Stimulated activated naive B cell treated with anti-CD40 and anti-IgM and Interleukin-4, amounts not matched to agents 10 μg/mL and 1 μg/mL and 100 μg/mL, for 72 hours (primary cell): ENCODE measurements around the gene FBL.
A peak's percentile ranks its signal among the peaks of the same experiment; 100 is the strongest.

Experiments used
- ATAC-seq, 2 donors: fragments of 150-1000 bp; cut with Tn5 transposase; replicated peaks; 2 replicates each; pipeline ENCODE4 v1.10.0; 2021; ENCODE audit warnings: moderate library complexity in 1 of 2
- DNase-seq: peaks from one replicate; pipeline ENCODE4 v3.0.0; 2021
- H3K27ac Mint-ChIP-seq: one replicate; pipeline ENCODE4 v1.8.0; 2022; ENCODE audit warnings: mild to moderate bottlenecking, mixed read lengths
- H3K27me3 Mint-ChIP-seq, 2 donors: one replicate each; pipeline ENCODE4 v1.8.0; 2022; ENCODE audit warnings: mixed read lengths in 2 of 2
- H3K36me3 Mint-ChIP-seq, 2 donors: one replicate each; pipeline ENCODE4 v1.8.0; 2022; ENCODE audit warnings: mixed read lengths in 2 of 2, mild to moderate bottlenecking in 1 of 2
- H3K4me1 Mint-ChIP-seq, 2 donors: one replicate each; pipeline ENCODE4 v1.8.0; 2022; ENCODE audit warnings: mixed read lengths in 2 of 2, mild to moderate bottlenecking in 1 of 2
- H3K4me3 Mint-ChIP-seq, 2 donors: one replicate each; pipeline ENCODE4 v1.8.0; 2022; ENCODE audit warnings: mild to moderate bottlenecking in 2 of 2, mixed read lengths in 2 of 2, moderate library complexity in 1 of 2
- H3K9me3 Mint-ChIP-seq, 2 donors: one replicate each; pipeline ENCODE4 v1.8.0; 2022; ENCODE audit warnings: mixed read lengths in 2 of 2, mild to moderate bottlenecking in 1 of 2

Gene FBL

DNA sequence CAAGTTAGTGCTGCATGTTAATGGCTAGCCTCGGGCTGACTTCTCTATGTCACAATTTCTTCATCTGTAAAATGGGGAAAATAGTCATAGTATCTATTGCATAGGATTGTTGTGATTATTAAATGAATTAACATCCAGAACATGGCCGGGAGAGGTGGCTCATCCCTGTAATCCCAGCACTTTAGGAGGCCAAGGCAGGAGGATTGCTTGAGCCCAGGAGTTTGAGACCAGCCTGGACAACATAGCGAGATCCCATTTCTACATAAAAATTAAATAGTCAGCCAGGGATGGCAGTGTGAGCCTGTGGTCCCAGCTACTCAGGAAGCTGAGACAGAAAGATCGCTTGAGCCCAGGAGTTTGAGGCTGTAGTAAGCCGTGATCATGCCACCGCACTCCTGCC lies 21.8 kb upstream of the FBL start:
- no peak overlapping the region for H3K27ac Mint-ChIP-seq
- no peaks in the 10 kb centered on the region for H3K4me1 Mint-ChIP-seq
- H3K9me3 Mint-ChIP-seq = no peaks in the 10 kb centered on the region
- peaks cover 6 to 14% of the 10 kb centered on the region in 2 donors for H3K36me3 Mint-ChIP-seq
- no peaks in the 10 kb centered on the region for H3K27me3 Mint-ChIP-seq
- DNase-seq (no peak), ATAC-seq (no peak)
- H3K4me3 Mint-ChIP-seq = no peak overlapping the region

DNA sequence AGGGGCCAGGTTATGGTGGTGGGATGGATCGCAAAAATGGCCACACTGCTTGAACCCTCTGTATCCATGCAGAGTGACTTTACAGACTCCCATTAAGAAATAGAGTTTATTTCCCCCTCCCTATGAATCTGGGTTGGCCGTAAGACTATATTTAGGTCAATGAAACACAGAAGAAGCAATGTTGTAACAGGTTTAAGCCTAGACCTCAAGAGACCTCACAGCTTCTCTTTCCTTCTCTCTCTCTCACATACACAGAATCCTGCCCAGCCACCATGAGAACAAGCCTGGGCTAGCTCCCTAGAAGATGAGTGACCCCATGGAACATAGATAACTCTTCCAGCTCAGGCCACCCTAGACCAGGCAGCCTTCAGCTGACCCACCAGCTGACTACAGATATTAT lies 21.0 kb upstream of the FBL start:
- H3K4me1 Mint-ChIP-seq = no peaks in the 10 kb centered on the region
- no peaks in the 10 kb centered on the region for H3K27me3 Mint-ChIP-seq
- ATAC-seq (no peak), DNase-seq (no peak)
- H3K9me3 Mint-ChIP-seq = no peaks in the 10 kb centered on the region
- peaks cover 7 to 16% of the 10 kb centered on the region in 2 donors for H3K36me3 Mint-ChIP-seq
- H3K4me3 Mint-ChIP-seq = no peak overlapping the region
- no peak overlapping the region for H3K27ac Mint-ChIP-seq

DNA sequence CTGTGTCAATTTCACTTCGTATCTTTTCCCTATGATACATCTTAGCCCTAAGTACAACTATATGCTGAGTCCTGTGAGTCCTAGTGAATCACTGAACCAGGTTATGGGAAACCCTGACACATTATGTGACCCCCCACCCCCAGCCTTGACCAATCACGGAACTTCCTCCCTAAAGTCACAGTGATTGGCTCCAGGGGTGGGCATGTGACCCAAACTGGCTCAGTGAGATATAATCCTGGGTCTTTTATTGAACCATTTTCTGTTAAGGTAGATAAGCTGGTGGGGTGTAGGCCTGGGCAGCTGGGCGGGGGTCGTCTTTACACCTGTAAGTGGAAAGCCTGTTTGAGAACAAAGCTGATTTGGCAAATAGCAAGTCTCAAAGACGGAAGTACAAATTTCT lies 19.8 kb upstream of the FBL start:
- DNase-seq = no peak
- no peaks in the 10 kb centered on the region for H3K27me3 Mint-ChIP-seq
- peaks cover 7 to 8% of the 10 kb centered on the region in 2 donors for H3K36me3 Mint-ChIP-seq
- H3K4me1 Mint-ChIP-seq = no peaks in the 10 kb centered on the region
- no peak overlapping the region for H3K4me3 Mint-ChIP-seq
- no peak for ATAC-seq
- H3K9me3 Mint-ChIP-seq = no peaks in the 10 kb centered on the region
- no peak overlapping the region for H3K27ac Mint-ChIP-seq

- no peak for ATAC-seq
These were observed 19.0 kb upstream of the FBL start for GRCh38 chr19:39865186-39865585.

DNA sequence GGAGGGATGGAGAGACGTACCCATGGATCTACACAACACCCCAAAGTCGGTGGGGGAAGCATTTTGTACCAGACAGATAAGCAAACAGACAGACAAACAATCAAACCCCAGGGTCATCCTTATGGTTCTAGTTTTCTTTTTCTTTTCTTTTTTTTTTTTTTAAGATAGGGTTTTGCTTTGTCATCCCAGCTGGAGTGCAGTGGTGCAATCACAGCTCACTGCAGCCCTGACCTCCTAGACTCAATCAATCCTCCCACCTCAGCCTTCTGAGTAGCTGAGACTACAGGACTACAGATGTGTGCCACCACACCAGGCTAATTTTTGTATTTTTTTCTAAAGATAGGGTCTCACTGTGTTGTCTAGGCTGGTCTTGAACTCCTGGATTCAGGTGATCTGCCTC lies 17.9 kb upstream of the FBL start:
- Mint-ChIP-seq H3K36me3 (peaks cover 7 to 8% of the 10 kb centered on the region in 2 donors), H3K4me1 (no peaks in the 10 kb centered on the region)
- no peak for DNase-seq

More at GRCh38 chr19:39865186-39865585, 19.0 kb upstream of the FBL start:
- Mint-ChIP-seq H3K27me3 (no peaks in the 10 kb centered on the region), H3K36me3 (peaks cover 7 to 8% of the 10 kb centered on the region in 2 donors), H3K4me1 (no peaks in the 10 kb centered on the region), H3K9me3 (no peaks in the 10 kb centered on the region), H3K4me3 (no peak overlapping the region), H3K27ac (no peak overlapping the region)
- DNase-seq = no peak

DNA sequence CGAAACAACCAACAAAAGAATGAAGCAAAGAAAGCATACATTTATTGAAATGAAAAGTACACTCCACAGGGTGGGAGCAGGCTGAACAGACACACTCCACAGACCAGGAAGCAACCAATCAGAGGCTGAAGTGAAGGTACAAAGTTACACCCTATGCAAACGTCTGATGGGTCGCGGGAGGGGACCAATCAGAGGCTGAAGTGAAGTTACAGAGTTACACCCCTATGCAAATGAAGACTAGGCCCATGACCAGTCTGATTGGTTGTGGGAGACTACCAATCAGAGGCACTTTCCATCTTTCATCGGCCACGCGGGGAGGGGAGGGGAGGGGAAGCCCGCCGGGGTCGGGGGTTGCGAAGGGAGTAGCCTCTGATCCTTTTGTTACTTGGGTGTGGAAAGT lies 12.4 kb upstream of the FBL start:
- no peak overlapping the region for H3K4me3 Mint-ChIP-seq

More for the DNA sequence above, 17.9 kb upstream of the FBL start:
- H3K4me3 Mint-ChIP-seq = no peak overlapping the region
- no peaks in the 10 kb centered on the region for H3K9me3 Mint-ChIP-seq
- H3K27me3 Mint-ChIP-seq = no peaks in the 10 kb centered on the region
- no peak for ATAC-seq
- no peak overlapping the region for H3K27ac Mint-ChIP-seq

GRCh38 chr19:39852882-39853281 lies 6.7 kb upstream of the FBL start:
- Mint-ChIP-seq H3K36me3 (no peaks in the 10 kb centered on the region), H3K27me3 (peaks cover 5 to 29% of the 10 kb centered on the region in 2 donors), H3K9me3 (no peaks in the 10 kb centered on the region), H3K4me1 (no peaks in the 10 kb centered on the region), H3K4me3 (no peak overlapping the region), H3K27ac (no peak overlapping the region)
- DNase-seq (no peak), ATAC-seq (no peak)

More for the DNA sequence above, 12.4 kb upstream of the FBL start:
- Mint-ChIP-seq H3K36me3 (peaks cover 4 to 7% of the 10 kb centered on the region in 2 donors), H3K27me3 (peaks cover 5 to 20% of the 10 kb centered on the region in 2 donors), H3K4me1 (no peaks in the 10 kb centered on the region), H3K27ac (no peak overlapping the region), H3K9me3 (peaks cover 0 to 2% of the 10 kb centered on the region in 2 donors)
- no peak for ATAC-seq
- DNase-seq = no peak

- Mint-ChIP-seq H3K27ac (no peak overlapping the region), H3K9me3 (no peaks in the 10 kb centered on the region)
These were observed 4.7 kb upstream of the FBL start for GRCh38 chr19:39850892-39851291.

GRCh38 chr19:39848392-39848791 lies 2.2 kb upstream of the FBL start:
- no peaks in the 10 kb centered on the region for H3K9me3 Mint-ChIP-seq
- peaks cover 0 to 14% of the 10 kb centered on the region in 2 donors for H3K27me3 Mint-ChIP-seq
- H3K36me3 Mint-ChIP-seq = peaks cover 11 to 14% of the 10 kb centered on the region in 2 donors
- H3K27ac Mint-ChIP-seq = no peak overlapping the region
- H3K4me1 Mint-ChIP-seq = peaks cover 25 to 26% of the 10 kb centered on the region in 2 donors
- DNase-seq (no peak), ATAC-seq (no peak)
- H3K4me3 Mint-ChIP-seq = no peak overlapping the region

More at GRCh38 chr19:39850892-39851291, 4.7 kb upstream of the FBL start:
- Mint-ChIP-seq H3K36me3 (peaks cover 0 to under 1% of the 10 kb centered on the region in 2 donors), H3K4me1 (peaks cover 7 to 9% of the 10 kb centered on the region in 2 donors), H3K4me3 (no peak overlapping the region), H3K27me3 (peaks cover 5 to 28% of the 10 kb centered on the region in 2 donors)
- no peak for ATAC-seq
- DNase-seq = no peak

GRCh38 chr19:39847525-39847924 lies 1.3 kb upstream of the FBL start:
- H3K9me3 Mint-ChIP-seq = no peaks in the 10 kb centered on the region
- peaks cover 0 to 8% of the 10 kb centered on the region in 2 donors for H3K27me3 Mint-ChIP-seq
- H3K36me3 Mint-ChIP-seq = peaks cover 11 to 21% of the 10 kb centered on the region in 2 donors
- peaks cover 32 to 35% of the 10 kb centered on the region in 2 donors for H3K4me1 Mint-ChIP-seq
- no peak for DNase-seq
- H3K27ac Mint-ChIP-seq = no peak overlapping the region
- no peak overlapping the region for H3K4me3 Mint-ChIP-seq
- ATAC-seq = no peak

GRCh38 chr19:39846678-39847486 lies 703 bp upstream of the FBL start:
- peak in 1 of 2 donors; percentile 33 for ATAC-seq
- H3K9me3 Mint-ChIP-seq = no peaks in the 10 kb centered on the region

DNA sequence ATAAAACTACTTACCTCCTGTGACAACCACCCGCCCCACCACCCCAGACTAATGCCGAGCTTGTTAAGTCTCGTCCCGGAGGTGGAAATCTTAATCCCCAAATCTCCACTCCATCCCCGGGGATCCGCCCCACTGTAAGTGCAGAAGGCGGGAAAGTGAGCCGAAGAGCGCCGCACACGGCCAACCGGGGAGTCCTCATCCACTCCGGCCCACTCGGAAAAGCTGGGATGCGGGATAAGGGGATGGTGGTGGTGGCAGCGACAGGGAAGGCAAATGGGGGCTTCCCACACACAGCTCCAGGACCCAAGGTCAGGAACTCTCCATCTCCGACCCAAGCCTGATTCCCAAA lies 621 bp downstream of the FBL start:
- Mint-ChIP-seq H3K27me3 (peaks cover 0 to 7% of the 10 kb centered on the region in 2 donors), H3K36me3 (peaks cover 11 to 26% of the 10 kb centered on the region in 2 donors), H3K4me3 (peak overlapping the region; percentile 90 to 97), H3K9me3 (no peaks in the 10 kb centered on the region), H3K27ac (peak overlapping the region; percentile 98), H3K4me1 (peaks cover 38 to 46% of the 10 kb centered on the region in 2 donors)
- DNase-seq (no peak), ATAC-seq (no peak)

More at GRCh38 chr19:39846678-39847486, 703 bp upstream of the FBL start:
- peaks cover 0 to 7% of the 10 kb centered on the region in 2 donors for H3K27me3 Mint-ChIP-seq
- H3K4me1 Mint-ChIP-seq = peaks cover 34 to 41% of the 10 kb centered on the region in 2 donors
- peak overlapping the region; percentile 90 to 97 for H3K4me3 Mint-ChIP-seq
- H3K36me3 Mint-ChIP-seq = peaks cover 11 to 23% of the 10 kb centered on the region in 2 donors
- DNase-seq = no peak
- H3K27ac Mint-ChIP-seq = peak overlapping the region; percentile 98

DNA sequence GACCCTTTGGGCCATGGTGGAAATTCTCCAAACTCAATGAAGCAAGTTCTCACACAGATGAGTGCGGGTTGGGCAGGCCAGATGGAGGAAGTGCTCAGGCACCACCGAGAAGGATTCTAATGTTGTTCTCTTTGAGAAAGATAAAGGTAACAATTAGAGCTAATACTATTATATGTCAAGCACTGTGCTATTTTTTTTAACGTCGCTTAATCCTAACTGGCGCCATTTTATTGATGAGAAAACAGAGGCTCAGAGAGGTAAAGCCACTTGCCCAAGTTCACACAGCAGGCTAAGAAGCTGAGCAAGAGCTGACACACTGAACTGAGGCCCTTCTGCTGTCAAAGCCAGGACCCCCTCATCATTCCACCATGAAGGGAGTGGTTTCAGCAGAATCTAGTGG lies 1.0 kb downstream of the FBL start:
- H3K27ac Mint-ChIP-seq = peak overlapping the region; percentile 98
- peaks cover 38 to 46% of the 10 kb centered on the region in 2 donors for H3K4me1 Mint-ChIP-seq
- peak overlapping the region; percentile 90 to 97 for H3K4me3 Mint-ChIP-seq
- DNase-seq (no peak), ATAC-seq (no peak)
- H3K36me3 Mint-ChIP-seq = peaks cover 14 to 30% of the 10 kb centered on the region in 2 donors
- no peaks in the 10 kb centered on the region for H3K9me3 Mint-ChIP-seq
- H3K27me3 Mint-ChIP-seq = peaks cover 0 to 7% of the 10 kb centered on the region in 2 donors

GRCh38 chr19:39843919-39844793 lies 2.0 kb downstream of the FBL start:
- Mint-ChIP-seq H3K4me3 (peak overlapping the region; percentile 90 to 97), H3K27ac (peak overlapping the region; percentile 98), H3K4me1 (peaks cover 43 to 52% of the 10 kb centered on the region in 2 donors), H3K36me3 (peaks cover 22 to 40% of the 10 kb centered on the region in 2 donors), H3K9me3 (no peaks in the 10 kb centered on the region), H3K27me3 (peaks cover 0 to 2% of the 10 kb centered on the region in 2 donors)
- no peak for DNase-seq
- no peak for ATAC-seq
